Measurements from ENCODE around the gene NTF3. TPM values are rescaled to one million over a fixed set of nuclear protein-coding genes. Genes with fewer than 3 reads are reported as not detected.

The NTF3 gene
- total and polyA plus RNA-seq, 9 donors, result 3.2 to 15.9 (median 9.4) TPM

GRCh38 chr12:5492562-5492961 is 60.7 kb downstream of the NTF3 start:
- H3K9me3 ChIP-seq, result no peaks in the 10 kb centered on the region
- DNase-seq, result no peak
- TF ChIP-seq CTCF (IDR thresholded peaks at IDR 0.05), result no peak
- TF ChIP-seq POLR2A (IDR thresholded peaks at IDR 0.05), result no peak
- intact Hi-C loops (cut with DNase I), result no loop called here
- no peaks in the 10 kb centered on the region for H3K27me3 ChIP-seq
- peaks cover 47% of the 10 kb centered on the region for H3K4me1 ChIP-seq (ENCODE audit: insufficient read depth)
- 52 to 59% (median 54%) methylated on average over 4 of the region's 4 CpGs for WGBS, 3 donors
- no peaks in the 10 kb centered on the region for H3K36me3 ChIP-seq
- no peak overlapping the region for H3K27ac ChIP-seq
- H3K4me3 ChIP-seq, result no peak overlapping the region

- intact Hi-C loops (cut with DNase I), result no loop called here
- Histone ChIP-seq H3K4me3 (no peak overlapping the region), H3K4me1 (ENCODE audit: insufficient read depth) (peaks cover 44% of the 10 kb centered on the region), H3K36me3 (no peaks in the 10 kb centered on the region), H3K27me3 (no peaks in the 10 kb centered on the region), H3K9me3 (no peaks in the 10 kb centered on the region), H3K27ac (no peak overlapping the region)
- TF ChIP-seq CTCF (IDR thresholded peaks at IDR 0.05) (no peak), POLR2A (IDR thresholded peaks at IDR 0.05) (no peak), EP300 (IDR thresholded peaks at IDR 0.05) (no peak)
- WGBS, 3 donors, result 77 to 89% (median 84%) methylated on average over 7 of the region's 7 CpGs
- DNase-seq, result no peak
Observed at GRCh38 chr12:5493018-5493417, 61.1 kb downstream of the NTF3 start.

GRCh38 chr12:5494343-5494742 is 62.4 kb downstream of the NTF3 start:
- intact Hi-C loops (cut with DNase I), result no loop called here
- no peak for DNase-seq

GRCh38 chr12:5497329-5498053 is 65.6 kb downstream of the NTF3 start:
- 70 to 81% (median 79%) methylated on average over 5 of the region's 5 CpGs for WGBS, 3 donors
- TF ChIP-seq EP300 (IDR thresholded peaks at IDR 0.05) (no peak), POLR2A (IDR thresholded peaks at IDR 0.05) (no peak), CTCF (IDR thresholded peaks at IDR 0.05) (no peak)
- no peaks in the 10 kb centered on the region for H3K36me3 ChIP-seq
- no peak overlapping the region for H3K27ac ChIP-seq
- no peak overlapping the region for H3K4me3 ChIP-seq
- H3K4me1 ChIP-seq (ENCODE audit: insufficient read depth), result peaks cover 28% of the 10 kb centered on the region
- no peak for DNase-seq
- H3K27me3 ChIP-seq, result no peaks in the 10 kb centered on the region
- no peaks in the 10 kb centered on the region for H3K9me3 ChIP-seq
- intact Hi-C loops (cut with DNase I), result no loop called here

More at GRCh38 chr12:5494343-5494742, 62.4 kb downstream of the NTF3 start:
- no peak for TF ChIP-seq POLR2A (IDR thresholded peaks at IDR 0.05)
- TF ChIP-seq EP300 (IDR thresholded peaks at IDR 0.05), result no peak
- no peak for TF ChIP-seq CTCF (IDR thresholded peaks at IDR 0.05)
- Histone ChIP-seq H3K36me3 (no peaks in the 10 kb centered on the region), H3K4me1 (ENCODE audit: insufficient read depth) (peaks cover 36% of the 10 kb centered on the region), H3K27me3 (no peaks in the 10 kb centered on the region), H3K4me3 (no peak overlapping the region), H3K9me3 (no peaks in the 10 kb centered on the region), H3K27ac (peak overlapping the region in 1 of 2 donors; percentile 24)
- WGBS, 3 donors, result 52 to 81% (median 66%) methylated on average over 28 of the region's 28 CpGs
